Limb (tissue), 2 donors: Measurements from ENCODE around the gene SGCD.

Experiments
- DNase-seq, 2 donors: peaks; one replicate each; pipeline ENCODE4 v3.0.0-alpha.2; 2016; ENCODE audit errors: extremely low spot score in 2 of 2

SGCD gene

GRCh38 chr5:156759156-156759555 is 432.2 kb downstream of the SGCD start:
- DNase-seq = no peak

DNA sequence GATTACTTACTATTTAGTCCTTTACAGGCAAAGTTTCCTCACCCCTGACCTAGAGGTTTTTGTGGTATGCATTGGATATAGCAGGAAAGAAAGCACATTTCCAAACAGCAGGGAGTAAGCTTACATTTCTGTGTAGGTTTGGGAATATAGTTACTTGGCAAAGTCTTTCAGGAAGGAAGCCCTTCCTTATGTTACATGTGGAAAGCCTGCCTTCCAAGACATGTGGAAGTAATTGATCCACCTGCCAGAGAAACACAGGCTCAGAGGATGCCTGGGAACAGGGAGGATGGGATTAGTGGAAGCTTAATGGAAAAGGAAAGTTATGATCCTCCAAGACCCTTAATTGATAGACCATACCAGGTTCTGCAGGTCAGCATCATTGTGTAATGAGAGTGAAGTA is 435.8 kb downstream of the SGCD start:
- peak in 1 of 2 donors; percentile 68 for DNase-seq

DNA sequence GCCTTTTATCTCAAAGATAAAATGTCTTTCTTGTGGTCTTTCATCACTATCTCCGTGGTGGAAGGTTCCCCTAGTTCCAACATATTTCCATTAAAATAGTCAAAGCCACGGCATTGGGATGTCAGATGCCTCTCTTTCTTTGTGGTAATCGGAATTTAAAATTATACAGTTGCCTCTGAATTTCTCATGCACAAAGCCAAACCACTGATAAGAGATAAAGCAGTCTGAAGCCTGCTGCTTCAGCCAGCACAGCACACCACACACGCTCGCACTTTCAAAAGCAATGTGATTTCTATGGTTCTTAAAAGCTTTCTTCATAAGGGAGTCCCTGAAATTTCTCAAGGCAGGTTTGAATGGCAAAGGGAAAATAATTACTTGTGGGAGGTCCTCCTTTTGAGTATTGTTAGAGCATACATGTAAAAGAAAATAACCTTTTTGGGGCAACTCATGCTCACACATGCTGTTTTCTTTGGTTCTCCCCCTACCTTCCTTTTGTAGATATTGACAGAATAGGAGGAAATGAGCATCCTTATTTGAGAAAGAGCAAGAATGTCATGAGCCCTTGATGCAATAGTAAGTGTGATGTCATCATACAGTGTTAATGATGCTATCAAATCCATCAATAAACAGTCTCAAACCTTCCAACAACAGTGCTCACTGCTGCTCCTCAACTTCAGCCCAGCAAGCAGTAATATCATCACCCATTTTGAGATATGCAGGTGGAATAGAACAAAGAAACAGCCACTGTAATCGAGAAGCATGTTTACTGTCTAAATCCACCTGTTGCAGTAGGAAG is 437.4 kb downstream of the SGCD start:
- DNase-seq = no peak

DNA sequence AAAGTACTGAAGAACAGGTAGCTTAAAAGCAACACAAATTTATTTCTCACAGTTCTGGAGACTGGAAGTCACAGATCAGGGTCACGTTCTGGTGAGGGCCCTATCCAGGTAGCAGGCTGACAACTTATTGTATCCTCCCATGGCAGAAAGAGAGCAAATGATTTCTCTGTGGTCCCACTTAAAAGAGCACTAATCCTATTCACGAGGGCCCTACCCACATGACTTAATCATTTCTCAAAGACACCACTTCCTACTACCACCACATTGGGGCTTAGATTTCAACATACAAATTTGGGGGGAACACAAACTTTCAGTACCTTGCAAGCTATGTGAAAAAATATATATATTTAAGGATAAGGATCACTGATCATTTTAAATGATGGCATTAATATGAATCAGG is 447.3 kb downstream of the SGCD start:
- DNase-seq = no peak

- DNase-seq = no peak
These were observed 451.3 kb downstream of the SGCD start for GRCh38 chr5:156778139-156778706.

DNA sequence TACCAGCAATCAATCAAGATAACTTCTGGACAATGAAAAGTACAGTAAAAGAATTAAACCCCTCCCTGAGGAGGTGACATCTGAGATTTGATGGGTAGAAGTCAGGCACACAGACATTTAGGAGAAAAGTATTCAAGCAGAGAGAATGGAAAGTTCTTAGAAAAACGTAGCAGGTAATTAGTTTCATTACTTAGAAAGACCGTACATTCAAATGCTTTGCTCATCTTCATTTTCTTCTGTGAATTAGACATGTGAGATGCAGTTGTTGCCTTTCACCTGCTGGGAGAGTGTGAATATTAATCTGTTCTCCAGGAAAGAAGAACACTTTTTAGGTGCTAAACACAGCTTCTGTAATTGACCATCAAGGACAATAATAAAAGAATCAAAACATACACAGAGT is 451.8 kb downstream of the SGCD start:
- no peak for DNase-seq

GRCh38 chr5:156779436-156779835 is 452.5 kb downstream of the SGCD start:
- no peak for DNase-seq

DNA sequence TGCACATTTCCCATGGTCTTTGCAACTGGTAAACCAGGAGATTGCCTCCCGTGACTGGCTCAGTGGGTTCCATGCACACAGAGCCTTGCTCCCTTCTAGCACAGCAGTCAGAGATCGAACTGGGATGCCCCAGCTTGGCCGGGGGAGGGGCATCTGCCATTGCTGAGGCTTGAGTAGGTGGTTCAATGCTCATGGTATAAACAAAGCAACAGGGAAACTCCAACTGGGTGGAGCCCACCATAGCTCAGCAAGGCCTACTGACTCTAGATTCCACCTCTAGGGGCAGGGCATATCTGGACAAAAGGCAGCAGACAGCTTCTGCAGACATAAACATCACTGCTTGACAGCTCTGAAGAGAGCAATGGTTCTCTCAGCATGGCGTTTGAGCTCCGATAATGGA is 456.1 kb downstream of the SGCD start:
- no peak for DNase-seq

- DNase-seq = no peak
These were observed 467.7 kb downstream of the SGCD start for GRCh38 chr5:156794687-156795086.

DNA sequence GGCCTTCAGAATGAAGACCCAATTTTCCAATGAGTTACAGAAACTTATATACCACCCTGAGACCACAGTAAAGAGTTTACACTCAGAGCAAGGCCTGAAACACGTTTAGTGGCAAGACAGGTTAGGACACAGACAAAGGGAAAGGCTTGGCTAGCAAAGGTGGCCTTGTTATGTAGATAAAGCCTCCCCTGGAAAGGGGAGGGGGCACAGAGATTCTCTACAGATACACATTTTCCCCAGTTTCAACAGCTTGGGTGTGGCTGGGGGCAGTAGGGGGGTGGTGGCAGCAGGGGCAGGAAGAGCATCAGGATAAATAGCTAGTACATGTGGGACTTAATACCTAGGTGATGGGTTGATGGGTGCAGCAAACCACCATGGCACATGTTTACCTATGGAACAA is 471.2 kb downstream of the SGCD start:
- DNase-seq = no peak

DNA sequence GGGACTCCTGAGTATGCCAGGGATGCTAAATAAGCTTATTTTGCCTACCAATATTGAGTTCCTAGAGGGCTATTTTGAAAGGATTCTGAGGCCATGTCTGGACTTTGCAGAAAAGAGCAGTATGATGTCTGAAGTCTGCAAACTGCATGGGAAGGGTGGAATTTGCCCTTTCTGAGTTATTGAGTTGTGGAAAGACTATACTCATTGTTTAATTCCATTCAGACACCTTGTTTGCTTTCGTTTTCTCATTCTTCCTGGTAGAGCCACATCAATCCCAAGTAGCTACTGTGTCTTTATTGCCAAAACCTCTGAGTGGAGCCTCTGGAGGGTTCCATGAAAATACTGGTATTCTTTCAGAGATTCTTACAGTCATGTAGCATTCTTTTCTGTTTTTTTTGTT is 472.2 kb downstream of the SGCD start:
- DNase-seq = no peak

DNA sequence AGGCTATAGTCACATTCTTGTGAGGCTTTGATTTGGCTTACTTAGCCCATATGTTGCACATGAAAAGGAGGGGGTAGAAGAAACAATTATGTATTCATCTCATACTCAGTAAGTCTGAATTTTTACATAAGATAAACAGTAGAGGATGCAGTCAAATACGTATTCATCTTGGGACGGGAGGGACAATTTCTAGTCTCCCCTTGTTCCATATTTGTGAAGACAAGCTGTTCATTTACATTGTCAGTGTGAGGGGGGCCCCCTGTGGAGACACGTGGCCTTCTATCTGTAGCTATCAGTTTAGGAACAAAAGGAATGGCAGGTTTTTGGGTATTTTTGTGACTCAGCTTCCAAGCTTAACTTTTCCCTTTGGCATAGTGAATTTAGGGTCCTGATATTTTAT is 474.0 kb downstream of the SGCD start:
- no peak for DNase-seq

DNA sequence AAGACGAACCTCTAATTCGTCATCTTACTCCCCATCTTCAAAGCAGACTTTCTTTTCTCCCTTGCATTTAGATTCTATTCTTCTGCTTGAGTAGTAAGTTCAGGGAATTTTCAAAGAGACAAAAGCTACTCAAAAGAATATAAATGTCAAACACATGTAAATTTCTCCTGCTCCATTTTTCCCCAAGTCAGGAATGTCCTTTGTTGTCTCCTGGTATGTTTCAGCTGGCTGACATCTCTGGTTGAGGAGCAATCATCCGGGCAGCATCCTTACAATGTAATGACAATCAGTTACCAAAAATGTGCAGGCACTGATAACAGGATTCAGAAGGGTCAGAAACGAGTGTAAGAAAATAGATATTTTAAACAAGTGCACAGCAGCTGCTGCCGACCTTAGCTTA is 475.5 kb downstream of the SGCD start:
- no peak for DNase-seq

GRCh38 chr5:156803404-156803803 is 476.4 kb downstream of the SGCD start:
- no peak for DNase-seq

GRCh38 chr5:156812959-156813358 is 486.0 kb downstream of the SGCD start:
- DNase-seq = no peak

DNA sequence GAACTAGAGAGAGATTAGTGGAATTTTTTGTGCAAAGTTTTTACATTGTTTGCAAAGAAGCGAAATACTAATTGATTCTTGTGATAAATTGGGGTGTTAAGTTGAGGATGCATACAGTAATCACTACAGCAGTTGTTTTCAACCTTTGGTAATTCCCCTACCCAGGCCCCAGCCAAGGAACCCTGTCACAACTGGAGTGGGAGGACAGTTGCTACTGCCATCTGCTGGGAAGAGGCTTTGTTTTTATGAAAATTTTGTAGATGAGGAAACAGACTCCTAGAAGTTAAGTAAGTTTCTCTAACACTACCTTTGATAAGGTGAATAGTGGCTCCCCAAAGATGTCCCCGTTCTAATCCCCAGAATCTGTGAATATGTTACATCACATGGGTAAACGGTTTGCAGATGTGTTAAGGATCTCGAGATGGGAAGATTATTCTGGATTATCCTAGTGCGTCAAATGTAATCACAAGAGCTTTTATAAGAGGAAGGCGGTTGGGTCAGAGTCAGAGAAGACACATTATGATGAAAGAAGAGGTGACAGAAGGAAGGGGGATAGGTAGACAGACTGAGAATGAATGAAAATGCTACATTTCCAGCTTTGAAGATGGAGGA is 489.1 kb downstream of the SGCD start:
- DNase-seq = no peak
